GM18520 (cell line): ENCODE measurements around the gene DOCK3.

ENCODE experiments used
- ATAC-seq: cut with Tn5 transposase; IDR thresholded peaks from one replicate; pipeline ENCODE4 v1.9.1; 2021; ENCODE audit not compliant: unreplicated experiment

Gene DOCK3

GRCh38 chr3:51393134-51393495, 718.4 kb downstream of the DOCK3 start:
- ATAC-seq: no peak

- no peak for ATAC-seq
Observed at GRCh38 chr3:51393564-51393963, 718.8 kb downstream of the DOCK3 start.

GRCh38 chr3:51394541-51394940, 719.8 kb downstream of the DOCK3 start:
- no peak for ATAC-seq

GRCh38 chr3:51395493-51396213, 720.9 kb downstream of the DOCK3 start:
- no peak for ATAC-seq

GRCh38 chr3:51396401-51396800, 721.7 kb downstream of the DOCK3 start:
- no peak for ATAC-seq

- no peak for ATAC-seq
Observed at GRCh38 chr3:51397392-51397791, 722.7 kb downstream of the DOCK3 start.

GRCh38 chr3:51398595-51399310, 724.0 kb downstream of the DOCK3 start:
- ATAC-seq: no peak

GRCh38 chr3:51400166-51400565, 725.4 kb downstream of the DOCK3 start:
- ATAC-seq: no peak

GRCh38 chr3:51401735-51402134, 727.0 kb downstream of the DOCK3 start:
- no peak for ATAC-seq

- ATAC-seq: no peak
Observed at GRCh38 chr3:51403675-51404074, 728.9 kb downstream of the DOCK3 start.

- ATAC-seq: no peak
Observed at GRCh38 chr3:51408021-51408420, 733.3 kb downstream of the DOCK3 start.

GRCh38 chr3:51408813-51409212, 734.1 kb downstream of the DOCK3 start:
- ATAC-seq: no peak

- ATAC-seq: no peak
Observed at GRCh38 chr3:51422211-51422610, 747.5 kb downstream of the DOCK3 start.

- ATAC-seq: no peak
Observed at GRCh38 chr3:51426921-51427320, 752.2 kb downstream of the DOCK3 start.

GRCh38 chr3:51429138-51429537, 754.4 kb downstream of the DOCK3 start:
- no peak for ATAC-seq
